ENCODE data around the gene GRM8.

GRM8 gene

GRCh38 chr7:126972571-126972970 is 280.2 kb downstream of the GRM8 start:
- H3K4me3 ChIP-seq (ENCODE audit: low read depth, low read length): no peak overlapping the region
- POLR2A ChIA-PET: no interaction called here
- CTCF ChIA-PET: no interaction called here
- DNase-seq (ENCODE audit: low read depth, low spot score): no peak
- no peak for TF ChIP-seq CTCF (IDR thresholded peaks at IDR 0.05; ENCODE audit: insufficient read depth, low read length, missing control alignments)

- CTCF ChIA-PET: no interaction called here
Observed at GRCh38 chr7:126959649-126960048, 293.1 kb downstream of the GRM8 start.

GRCh38 chr7:126958367-126958766 is 294.4 kb downstream of the GRM8 start:
- ChIA-PET CTCF (no interaction called here), POLR2A (no interaction called here)
- no peak overlapping the region for H3K4me3 ChIP-seq (ENCODE audit: low read depth, low read length)
- no peak for TF ChIP-seq CTCF (IDR thresholded peaks at IDR 0.05; ENCODE audit: insufficient read depth, low read length, missing control alignments)
- no peak for DNase-seq (ENCODE audit: low read depth, low spot score)

More at GRCh38 chr7:126959649-126960048, 293.1 kb downstream of the GRM8 start:
- POLR2A ChIA-PET: no interaction called here
- DNase-seq (ENCODE audit: low read depth, low spot score): no peak
- H3K4me3 ChIP-seq (ENCODE audit: low read depth, low read length): no peak overlapping the region
- TF ChIP-seq CTCF (IDR thresholded peaks at IDR 0.05; ENCODE audit: insufficient read depth, low read length, missing control alignments): no peak

- ChIA-PET POLR2A (no interaction called here), CTCF (no interaction called here)
- no peak for TF ChIP-seq CTCF (IDR thresholded peaks at IDR 0.05; ENCODE audit: insufficient read depth, low read length, missing control alignments)
- DNase-seq (ENCODE audit: low read depth, low spot score): no peak
- no peak overlapping the region for H3K4me3 ChIP-seq (ENCODE audit: low read depth, low read length)
Observed at GRCh38 chr7:126957443-126957842, 295.3 kb downstream of the GRM8 start.

- no peak for TF ChIP-seq CTCF (IDR thresholded peaks at IDR 0.05; ENCODE audit: insufficient read depth, low read length, missing control alignments)
- ChIA-PET CTCF (no interaction called here), POLR2A (no interaction called here)
- H3K4me3 ChIP-seq (ENCODE audit: low read depth, low read length): no peak overlapping the region
- DNase-seq (ENCODE audit: low read depth, low spot score): no peak
Observed at GRCh38 chr7:126953461-126953860, 299.3 kb downstream of the GRM8 start.

- DNase-seq (ENCODE audit: low read depth, low spot score): no peak
- TF ChIP-seq CTCF (IDR thresholded peaks at IDR 0.05; ENCODE audit: insufficient read depth, low read length, missing control alignments): no peak
- H3K4me3 ChIP-seq (ENCODE audit: low read depth, low read length): no peak overlapping the region
- POLR2A ChIA-PET: no interaction called here
- CTCF ChIA-PET: no interaction called here
Observed at GRCh38 chr7:126948664-126949063, 304.1 kb downstream of the GRM8 start.

All from AG04449 (cell line).